Cardiac fibroblast (primary cell): ENCODE measurements around the gene SLC13A5.
"Not testable (repeated sequence)": the region's sequence is repeated elsewhere in the genome, so short reads cannot be mapped to it uniquely, and the experiment has no call there.

Source experiments
- DNase-seq, 2 donors: peaks; one replicate each; pipeline versions ENCODE4 v3.0.0 to v3.0.0-alpha.2; 2010; ENCODE audit warnings: low read depth in 2 of 2
- H3K4me3 ChIP-seq, 2 donors: replicated peaks in 1 of 2; 1 replicate in 1 of 2; 2 replicates in 1 of 2; pipeline ENCODE4 v1.5.1; 2011; ENCODE audit warnings: low read depth in 2 of 2, low read length in 2 of 2, mild to moderate bottlenecking in 2 of 2, moderate library complexity in 1 of 2
- TF ChIP-seq, protein P1 (sequence below): IDR thresholded peaks from one replicate; pipeline ENCODE4 v1.5.1; 2011; ENCODE audit warnings: low read depth, mild to moderate bottlenecking, low read length, inconsistent platforms

The SLC13A5 gene

GRCh38 chr17:6698004-6698403 is 15.2 kb downstream of the SLC13A5 start:
- TF ChIP-seq, protein P1, sequence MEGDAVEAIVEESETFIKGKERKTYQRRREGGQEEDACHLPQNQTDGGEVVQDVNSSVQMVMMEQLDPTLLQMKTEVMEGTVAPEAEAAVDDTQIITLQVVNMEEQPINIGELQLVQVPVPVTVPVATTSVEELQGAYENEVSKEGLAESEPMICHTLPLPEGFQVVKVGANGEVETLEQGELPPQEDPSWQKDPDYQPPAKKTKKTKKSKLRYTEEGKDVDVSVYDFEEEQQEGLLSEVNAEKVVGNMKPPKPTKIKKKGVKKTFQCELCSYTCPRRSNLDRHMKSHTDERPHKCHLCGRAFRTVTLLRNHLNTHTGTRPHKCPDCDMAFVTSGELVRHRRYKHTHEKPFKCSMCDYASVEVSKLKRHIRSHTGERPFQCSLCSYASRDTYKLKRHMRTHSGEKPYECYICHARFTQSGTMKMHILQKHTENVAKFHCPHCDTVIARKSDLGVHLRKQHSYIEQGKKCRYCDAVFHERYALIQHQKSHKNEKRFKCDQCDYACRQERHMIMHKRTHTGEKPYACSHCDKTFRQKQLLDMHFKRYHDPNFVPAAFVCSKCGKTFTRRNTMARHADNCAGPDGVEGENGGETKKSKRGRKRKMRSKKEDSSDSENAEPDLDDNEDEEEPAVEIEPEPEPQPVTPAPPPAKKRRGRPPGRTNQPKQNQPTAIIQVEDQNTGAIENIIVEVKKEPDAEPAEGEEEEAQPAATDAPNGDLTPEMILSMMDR, result no peak
- no peak overlapping the region for H3K4me3 ChIP-seq
- no peak for DNase-seq

DNA sequence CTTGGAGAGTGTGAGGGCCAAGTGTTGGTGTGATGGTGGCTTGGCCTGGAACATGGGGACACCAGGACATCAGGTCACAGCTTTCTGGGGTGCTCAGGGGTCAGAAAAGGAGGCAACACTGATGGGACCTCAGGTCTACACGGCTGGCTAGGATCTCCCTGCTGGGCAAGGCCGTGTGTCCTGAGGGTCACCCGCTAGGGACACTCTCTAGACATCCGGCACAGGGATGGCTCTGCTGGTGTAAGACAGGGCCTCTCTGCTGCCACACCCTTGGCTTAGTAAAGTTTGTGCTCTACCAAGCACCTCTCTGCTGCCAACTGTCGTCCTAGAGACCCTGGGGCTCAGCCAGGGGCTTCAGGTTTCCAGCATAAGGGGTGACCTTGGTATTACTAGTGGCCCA is 16.3 kb downstream of the SLC13A5 start:
- H3K4me3 ChIP-seq, result no peak overlapping the region
- TF ChIP-seq, protein P1, result no peak
- no peak for DNase-seq

DNA sequence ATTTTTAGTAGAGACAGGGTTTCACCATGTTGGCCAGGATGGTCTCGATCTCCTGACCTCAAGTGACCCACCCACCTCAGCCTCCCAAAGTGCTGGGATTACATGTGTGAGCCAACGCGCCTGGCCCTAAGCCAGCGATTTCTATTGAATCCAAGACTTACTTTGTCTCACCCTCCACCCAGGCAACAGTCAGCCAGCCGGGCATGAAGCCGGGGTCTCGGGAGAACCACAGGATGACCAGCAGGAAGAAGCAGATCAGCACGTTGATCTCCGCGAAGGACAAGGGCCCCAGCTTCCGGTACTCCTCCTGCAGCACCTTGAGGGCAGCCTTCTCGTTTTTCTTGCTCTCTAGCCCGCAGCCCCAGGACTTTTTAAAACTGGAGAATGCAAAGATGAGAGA is 17.6 kb downstream of the SLC13A5 start:
- TF ChIP-seq, protein P1, result no peak
- H3K4me3 ChIP-seq, result no peak overlapping the region
- no peak for DNase-seq

- H3K4me3 ChIP-seq, result no peak overlapping the region
- TF ChIP-seq, protein P1, result no peak
These were observed 18.1 kb downstream of the SLC13A5 start for GRCh38 chr17:6695051-6695450.

GRCh38 chr17:6691958-6692357 is 21.2 kb downstream of the SLC13A5 start:
- H3K4me3 ChIP-seq, DNase-seq: not testable (repeated sequence)

More at GRCh38 chr17:6695051-6695450, 18.1 kb downstream of the SLC13A5 start:
- no peak for DNase-seq

DNA sequence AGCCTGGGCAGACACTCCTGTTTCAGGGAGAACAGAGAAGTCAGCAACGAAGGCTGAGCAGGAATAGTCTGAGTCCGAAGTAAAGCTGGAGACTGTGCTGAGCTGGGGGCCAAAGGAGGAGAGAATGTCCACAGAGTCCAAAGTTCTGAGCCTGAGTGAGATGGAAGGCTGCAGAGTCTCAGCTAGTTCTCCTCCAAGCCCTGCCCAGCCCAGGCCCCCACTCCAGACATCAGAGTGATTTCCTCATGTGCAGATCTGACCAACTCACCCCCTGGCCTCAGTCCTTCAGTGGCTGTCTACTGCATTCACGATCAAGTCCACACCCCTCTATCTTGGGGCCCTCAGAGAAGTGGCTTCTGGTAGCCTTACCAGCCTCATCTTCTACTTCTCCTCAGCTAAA is 21.6 kb downstream of the SLC13A5 start:
- TF ChIP-seq, protein P1, result no peak

GRCh38 chr17:6690641-6691040 is 22.5 kb downstream of the SLC13A5 start:
- TF ChIP-seq, protein P1, result no peak
- H3K4me3 ChIP-seq, result no peak overlapping the region
- DNase-seq, result no peak

More for the DNA sequence above, 21.6 kb downstream of the SLC13A5 start:
- no peak for DNase-seq
- H3K4me3 ChIP-seq, result no peak overlapping the region
